ENCODE results near the gene IL3. TPM values are rescaled to one million over a fixed set of nuclear protein-coding genes. Genes with fewer than 3 reads are reported as not detected.

IL3 gene
- total RNA-seq, 1 experiment from 2014 or later = not detected

DNA sequence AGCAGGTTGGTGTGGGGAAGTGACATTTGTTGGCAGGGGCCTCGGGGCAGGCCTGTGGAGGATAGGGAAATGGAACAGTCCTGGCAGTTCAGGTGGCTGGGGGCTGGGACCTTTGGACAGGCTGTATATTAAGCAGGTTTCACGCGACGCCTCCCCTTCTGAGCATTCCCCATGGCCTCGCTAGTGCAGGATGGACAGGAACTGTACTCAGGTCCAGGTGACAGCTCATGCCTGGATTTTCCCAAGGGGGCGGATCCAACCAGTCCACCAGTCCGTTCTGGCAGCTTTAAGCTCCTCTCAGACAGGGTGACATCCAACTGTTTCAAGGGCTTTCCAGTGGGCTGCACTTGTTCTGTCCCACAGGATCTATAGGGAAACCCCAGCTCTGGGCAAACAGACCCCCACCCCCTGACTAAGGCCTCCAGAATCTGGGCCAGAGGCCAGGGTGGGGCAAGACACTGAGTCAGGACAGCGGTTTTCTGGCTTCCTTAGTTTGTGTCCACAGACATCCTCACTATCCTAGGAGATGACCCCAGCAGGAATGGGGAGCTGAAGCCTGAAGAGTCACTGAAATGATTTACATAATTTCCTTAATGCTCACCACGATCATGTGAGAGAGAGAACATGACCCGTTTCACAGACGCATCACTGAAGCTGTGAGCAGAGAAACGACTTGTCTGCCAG is 34.1 kb downstream of the IL3 start:
- no peaks in the 10 kb centered on the region for H3K27me3 Mint-ChIP-seq (ENCODE audit: insufficient read depth, unreplicated experiment)
- no peak overlapping the region for H3K27ac Mint-ChIP-seq (ENCODE audit: unreplicated experiment)
- ChIA-PET POLR2A (no interaction called here), CTCF (interaction anchor here (0.9 kb wide), 1 partner anchor 96 kb away, joined by 3 read pairs; no protein-coding TSS in a partner anchor)
- H3K4me1 Mint-ChIP-seq (ENCODE audit: low read depth, unreplicated experiment) = no peaks in the 10 kb centered on the region
- no peaks in the 10 kb centered on the region for H3K4me1 ChIP-seq
- BruUV-seq (replicated peaks) = no TSS peak
- no peak overlapping the region for H3K4me3 ChIP-seq (ENCODE audit: low read depth, low read length)
- no peak overlapping the region for H3K4me3 Mint-ChIP-seq (ENCODE audit: unreplicated experiment)
- DNase-seq = no peak
- TF ChIP-seq, protein P1, sequence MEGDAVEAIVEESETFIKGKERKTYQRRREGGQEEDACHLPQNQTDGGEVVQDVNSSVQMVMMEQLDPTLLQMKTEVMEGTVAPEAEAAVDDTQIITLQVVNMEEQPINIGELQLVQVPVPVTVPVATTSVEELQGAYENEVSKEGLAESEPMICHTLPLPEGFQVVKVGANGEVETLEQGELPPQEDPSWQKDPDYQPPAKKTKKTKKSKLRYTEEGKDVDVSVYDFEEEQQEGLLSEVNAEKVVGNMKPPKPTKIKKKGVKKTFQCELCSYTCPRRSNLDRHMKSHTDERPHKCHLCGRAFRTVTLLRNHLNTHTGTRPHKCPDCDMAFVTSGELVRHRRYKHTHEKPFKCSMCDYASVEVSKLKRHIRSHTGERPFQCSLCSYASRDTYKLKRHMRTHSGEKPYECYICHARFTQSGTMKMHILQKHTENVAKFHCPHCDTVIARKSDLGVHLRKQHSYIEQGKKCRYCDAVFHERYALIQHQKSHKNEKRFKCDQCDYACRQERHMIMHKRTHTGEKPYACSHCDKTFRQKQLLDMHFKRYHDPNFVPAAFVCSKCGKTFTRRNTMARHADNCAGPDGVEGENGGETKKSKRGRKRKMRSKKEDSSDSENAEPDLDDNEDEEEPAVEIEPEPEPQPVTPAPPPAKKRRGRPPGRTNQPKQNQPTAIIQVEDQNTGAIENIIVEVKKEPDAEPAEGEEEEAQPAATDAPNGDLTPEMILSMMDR (IDR thresholded peaks at IDR 0.05; ENCODE audit: insufficient read depth in 1 of 2, low read depth in 1 of 2, low read length in 1 of 2, severe bottlenecking in 1 of 2, unreplicated experiment in 1 of 2) = no peak
- H3K9me3 Mint-ChIP-seq (ENCODE audit: unreplicated experiment) = no peaks in the 10 kb centered on the region
- H3K9me3 ChIP-seq = no peaks in the 10 kb centered on the region
- no peaks in the 10 kb centered on the region for H3K36me3 ChIP-seq (ENCODE audit: control insufficient read depth, insufficient read depth, low read length)
- intact Hi-C loops (cut with micrococcal nuclease; ENCODE audit: unreplicated experiment) = no loop called here
- no peaks in the 10 kb centered on the region for H3K27me3 ChIP-seq (replicated peaks; ENCODE audit: control insufficient read depth, insufficient read depth, low read length)
- no peaks in the 10 kb centered on the region for H3K36me3 Mint-ChIP-seq (ENCODE audit: insufficient read depth, unreplicated experiment)

DNA sequence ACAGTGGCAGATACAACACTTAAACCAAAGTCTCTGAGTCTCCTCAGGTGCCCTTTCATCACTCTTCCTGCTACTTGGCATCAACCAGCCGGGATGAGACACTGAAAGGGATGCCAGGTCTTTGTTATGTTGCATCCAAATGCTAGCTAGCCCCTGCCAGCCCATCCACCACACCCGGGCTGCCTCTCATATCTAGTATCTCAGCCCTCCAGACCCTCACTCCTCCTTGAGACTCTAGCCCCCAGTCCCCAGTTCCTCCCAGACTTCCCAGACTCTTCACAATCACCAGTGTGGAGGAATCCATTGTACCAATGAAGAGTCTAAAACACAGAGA is 34.6 kb downstream of the IL3 start:
- Histone ChIP-seq H3K27me3 (replicated peaks; ENCODE audit: control insufficient read depth, insufficient read depth, low read length) (no peaks in the 10 kb centered on the region), H3K4me1 (no peaks in the 10 kb centered on the region), H3K4me3 (ENCODE audit: low read depth, low read length) (no peak overlapping the region), H3K36me3 (ENCODE audit: control insufficient read depth, insufficient read depth, low read length) (no peaks in the 10 kb centered on the region), H3K9me3 (no peaks in the 10 kb centered on the region)
- POLR2A ChIA-PET = no interaction called here
- Mint-ChIP-seq H3K4me1 (ENCODE audit: low read depth, unreplicated experiment) (no peaks in the 10 kb centered on the region), H3K4me3 (ENCODE audit: unreplicated experiment) (no peak overlapping the region), H3K36me3 (ENCODE audit: insufficient read depth, unreplicated experiment) (no peaks in the 10 kb centered on the region), H3K27ac (ENCODE audit: unreplicated experiment) (no peak overlapping the region), H3K27me3 (ENCODE audit: insufficient read depth, unreplicated experiment) (peaks cover 2% of the 10 kb centered on the region), H3K9me3 (ENCODE audit: unreplicated experiment) (no peaks in the 10 kb centered on the region)
- no peak for DNase-seq
- BruUV-seq (replicated peaks) = no TSS peak
- intact Hi-C loops (cut with micrococcal nuclease; ENCODE audit: unreplicated experiment) = no loop called here
- CTCF ChIA-PET = interaction anchor here (0.9 kb wide), 1 partner anchor 95 kb away, joined by 3 read pairs; no protein-coding TSS in a partner anchor
- TF ChIP-seq, protein P1 (IDR thresholded peaks at IDR 0.05; ENCODE audit: insufficient read depth in 1 of 2, low read depth in 1 of 2, low read length in 1 of 2, severe bottlenecking in 1 of 2, unreplicated experiment in 1 of 2) = no peak

DNA sequence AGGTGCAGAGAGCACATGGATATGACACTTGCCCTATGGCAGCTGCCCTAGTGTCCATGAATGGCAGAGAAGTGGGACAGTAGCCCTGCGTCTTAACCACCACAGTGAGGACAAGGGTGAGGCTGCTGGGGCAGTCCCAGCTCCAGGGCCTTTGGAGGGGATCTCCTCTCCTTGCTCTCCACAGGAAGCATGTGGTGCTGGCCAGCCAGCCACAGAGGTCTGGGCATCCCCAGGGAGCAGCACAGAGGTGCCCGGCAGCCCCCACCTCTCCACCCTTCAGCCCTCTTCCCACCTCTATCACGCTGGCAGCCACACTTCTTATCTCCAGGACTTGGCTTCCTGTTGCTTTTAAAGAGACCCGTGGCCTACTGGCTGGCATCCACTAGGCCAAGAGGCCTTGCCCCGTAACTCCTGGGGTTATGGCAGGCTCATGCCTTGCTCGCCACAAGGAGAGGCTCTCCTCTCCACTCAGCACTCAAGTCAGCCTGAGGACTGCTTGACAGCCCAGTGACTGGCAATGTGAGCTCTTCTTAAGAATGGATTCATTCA is 35.0 kb downstream of the IL3 start:
- intact Hi-C loops (cut with micrococcal nuclease; ENCODE audit: unreplicated experiment) = no loop called here
- Mint-ChIP-seq H3K36me3 (ENCODE audit: insufficient read depth, unreplicated experiment) (no peaks in the 10 kb centered on the region), H3K4me3 (ENCODE audit: unreplicated experiment) (no peak overlapping the region), H3K27ac (ENCODE audit: unreplicated experiment) (no peak overlapping the region), H3K9me3 (ENCODE audit: unreplicated experiment) (no peaks in the 10 kb centered on the region), H3K27me3 (ENCODE audit: insufficient read depth, unreplicated experiment) (peaks cover 3% of the 10 kb centered on the region), H3K4me1 (ENCODE audit: low read depth, unreplicated experiment) (no peaks in the 10 kb centered on the region)
- ChIA-PET POLR2A (no interaction called here), CTCF (no interaction called here)
- Histone ChIP-seq H3K27me3 (replicated peaks; ENCODE audit: control insufficient read depth, insufficient read depth, low read length) (no peaks in the 10 kb centered on the region), H3K4me3 (ENCODE audit: low read depth, low read length) (no peak overlapping the region), H3K9me3 (no peaks in the 10 kb centered on the region), H3K4me1 (no peaks in the 10 kb centered on the region), H3K36me3 (ENCODE audit: control insufficient read depth, insufficient read depth, low read length) (no peaks in the 10 kb centered on the region)
- BruUV-seq (replicated peaks) = no TSS peak
- no peak for DNase-seq
- TF ChIP-seq, protein P1 (IDR thresholded peaks at IDR 0.05; ENCODE audit: insufficient read depth in 1 of 2, low read depth in 1 of 2, low read length in 1 of 2, severe bottlenecking in 1 of 2, unreplicated experiment in 1 of 2) = no peak
